H9 (cell line): Measurements from ENCODE around the gene MS4A10. TPM values are rescaled to one million over a fixed set of nuclear protein-coding genes. Genes with fewer than 3 reads are reported as not detected.
A peak's percentile ranks its signal among the peaks of the same experiment; 100 is the strongest.

Experiments used
- DNase-seq: peaks from one replicate; pipeline ENCODE4 v3.0.0-alpha.2; 2017
- H2AFZ ChIP-seq: one replicate; pipeline ENCODE4 v1.6.1; 2013; ENCODE audit warnings: mild to moderate bottlenecking, low read length, control low read depth, moderate library complexity
- H2AK5ac ChIP-seq: 2 replicates; pipeline ENCODE4 v1.6.1; 2013; ENCODE audit warnings: low read length, control low read depth, mixed read lengths; ENCODE audit not compliant: insufficient read length
- H2BK120ac ChIP-seq: one replicate; pipeline ENCODE4 v1.6.1; 2013; ENCODE audit warnings: low read depth, mild to moderate bottlenecking, low read length, control low read depth, inconsistent platforms; ENCODE audit not compliant: poor library complexity, severe bottlenecking
- H2BK12ac ChIP-seq: 2 replicates; pipeline ENCODE4 v1.6.1; 2013; ENCODE audit warnings: low read length, control low read depth, mixed read lengths, low read depth; ENCODE audit not compliant: insufficient read length
- H2BK15ac ChIP-seq: 2 replicates; pipeline ENCODE4 v1.6.1; 2013; ENCODE audit warnings: low read depth, low read length, control low read depth
- H2BK20ac ChIP-seq: one replicate; pipeline ENCODE4 v1.6.1; 2013; ENCODE audit warnings: low read depth, mild to moderate bottlenecking, low read length, control low read depth, inconsistent platforms; ENCODE audit not compliant: poor library complexity, severe bottlenecking
- H2BK5ac ChIP-seq: 2 replicates; pipeline ENCODE4 v1.6.1; 2013; ENCODE audit warnings: low read length, control low read depth, mixed read lengths; ENCODE audit not compliant: insufficient read length
- H3K14ac ChIP-seq: 2 replicates; pipeline ENCODE4 v1.6.1; 2013; ENCODE audit warnings: low read length, control low read depth; ENCODE audit not compliant: insufficient read depth
- H3K18ac ChIP-seq: 2 replicates; pipeline ENCODE4 v1.6.1; 2013; ENCODE audit warnings: low read depth, mild to moderate bottlenecking, mixed read lengths, low read length, control low read depth; ENCODE audit not compliant: insufficient read length
- H3K23ac ChIP-seq: 2 replicates; pipeline ENCODE4 v1.6.1; 2013; ENCODE audit warnings: low read length, control low read depth, mixed read lengths, low read depth; ENCODE audit not compliant: insufficient read length
- H3K23me2 ChIP-seq: 2 replicates; pipeline ENCODE4 v1.6.1; 2013; ENCODE audit warnings: low read depth, mild to moderate bottlenecking, mixed read lengths, low read length, control low read depth; ENCODE audit not compliant: insufficient read length, poor library complexity, severe bottlenecking
- H3K27ac ChIP-seq: 2 replicates; pipeline ENCODE4 v1.5.1; 2013; ENCODE audit warnings: low read length, control low read depth, mixed read lengths, low read depth; ENCODE audit not compliant: insufficient read length
- H3K27me3 ChIP-seq: 2 replicates; pipeline ENCODE4 v1.6.1; 2013; ENCODE audit warnings: low read length, control low read depth, inconsistent platforms; ENCODE audit not compliant: insufficient read depth
- H3K4ac ChIP-seq: 2 replicates; pipeline ENCODE4 v1.6.1; 2013; ENCODE audit warnings: low read depth, mild to moderate bottlenecking, control low read depth, inconsistent platforms, low read length, moderate library complexity
- H3K4me1 ChIP-seq: 2 replicates; pipeline ENCODE4 v1.6.1; 2013; ENCODE audit warnings: low read length, control low read depth, inconsistent platforms; ENCODE audit not compliant: insufficient read depth
- H3K4me2 ChIP-seq: 2 replicates; pipeline ENCODE4 v1.6.1; 2013; ENCODE audit warnings: low read length, control low read depth, mixed read lengths; ENCODE audit not compliant: insufficient read length, insufficient read depth
- H3K56ac ChIP-seq: 2 replicates; pipeline ENCODE4 v1.6.1; 2013; ENCODE audit warnings: low read depth, mild to moderate bottlenecking, mixed read lengths, low read length, control low read depth; ENCODE audit not compliant: insufficient read length
- H3K79me1 ChIP-seq: 2 replicates; pipeline ENCODE4 v1.6.1; 2013; ENCODE audit warnings: low read depth, mild to moderate bottlenecking, moderate library complexity, low read length, control low read depth, inconsistent platforms; ENCODE audit not compliant: insufficient read depth, poor library complexity, severe bottlenecking
- H3K79me2 ChIP-seq: 2 replicates; pipeline ENCODE4 v1.6.1; 2013; ENCODE audit warnings: low read length, control low read depth, inconsistent platforms; ENCODE audit not compliant: insufficient read depth
- H3K9ac ChIP-seq: 2 replicates; pipeline ENCODE4 v1.6.1; 2013; ENCODE audit warnings: low read length, control low read depth, mixed read lengths; ENCODE audit not compliant: insufficient read length; ENCODE audit errors: extremely low read depth
- H3K9me3 ChIP-seq: one replicate; pipeline ENCODE4 v1.6.1; 2013; ENCODE audit warnings: low read depth, low read length, inconsistent platforms; ENCODE audit not compliant: control insufficient read depth
- H3T11ph ChIP-seq: one replicate; pipeline ENCODE4 v1.6.1; 2013; ENCODE audit warnings: mild to moderate bottlenecking, low read length, control low read depth, inconsistent platforms
- H4K20me1 ChIP-seq: one replicate; pipeline ENCODE4 v1.6.1; 2013; ENCODE audit not compliant: control insufficient read depth, insufficient read length, insufficient read depth
- H4K5ac ChIP-seq: 2 replicates; pipeline ENCODE4 v1.6.1; 2013; ENCODE audit warnings: low read depth, mild to moderate bottlenecking, mixed read lengths, low read length, control low read depth; ENCODE audit not compliant: insufficient read length
- H4K8ac ChIP-seq: replicated peaks from 2 replicates; pipeline ENCODE4 v1.6.1; 2013; ENCODE audit warnings: low read length, control low read depth, mixed read lengths, low read depth; ENCODE audit not compliant: insufficient read length
- H4K91ac ChIP-seq: 2 replicates; pipeline ENCODE4 v1.6.1; 2013; ENCODE audit warnings: low read depth, mild to moderate bottlenecking, moderate library complexity, mixed read lengths, low read length, control low read depth; ENCODE audit not compliant: insufficient read length
- H3K27ac Mint-ChIP-seq, 3 experiments: 2 replicates in 2 of 3; 3 replicates in 1 of 3; pipeline ENCODE4 v1.8.0; 2020 to 2021; ENCODE audit warnings: mixed read lengths in 3 of 3, mild to moderate bottlenecking in 1 of 3, moderate library complexity in 1 of 3
- H3K27me3 Mint-ChIP-seq: 2 replicates; pipeline ENCODE4 v1.8.0; 2021; ENCODE audit warnings: low read depth, mild to moderate bottlenecking, moderate library complexity, mixed read lengths
- H3K36me3 Mint-ChIP-seq, 3 experiments: 2 replicates in 2 of 3; 3 replicates in 1 of 3; pipeline ENCODE4 v1.8.0; 2020 to 2021; ENCODE audit warnings: low read depth in 3 of 3, mixed read lengths in 3 of 3; ENCODE audit not compliant: insufficient read depth in 1 of 3
- H3K4me1 Mint-ChIP-seq, 2 experiments: 2 replicates each; pipeline ENCODE4 v1.8.0; 2020; ENCODE audit warnings: mixed read lengths in 2 of 2
- H3K4me3 Mint-ChIP-seq, 2 experiments: 2 replicates in 1 of 2; 3 replicates in 1 of 2; pipeline ENCODE4 v1.8.0; 2020 to 2021; ENCODE audit warnings: mild to moderate bottlenecking in 2 of 2, mixed read lengths in 2 of 2, moderate library complexity in 1 of 2
- H3K9me3 Mint-ChIP-seq, 2 experiments: 2 replicates in 1 of 2; 3 replicates in 1 of 2; pipeline ENCODE4 v1.8.0; 2020; ENCODE audit warnings: mild to moderate bottlenecking in 2 of 2, mixed read lengths in 2 of 2, moderate library complexity in 1 of 2
- CTCF ChIP-seq: fragments of 200-600 bp; sonication (generic); conservative IDR thresholded peaks from 3 replicates; pipeline ENCODE4 v1.8.0; 2021; ENCODE audit warnings: antibody characterized with exemption, mild to moderate bottlenecking
- WGBS: extraction: QIAGEN DNeasy Blood & Tissue Kit; methylation state at CpG from one replicate; pipeline ENCODE4 v1.1.7; 2013; ENCODE audit warnings: missing lambda C conversion rate, low lambda C conversion rate, mixed read lengths; ENCODE audit not compliant: insufficient read length; ENCODE audit errors: extremely low coverage; 5-methylcytosine and 5-hydroxymethylcytosine counted together
- total RNA-seq: library from RNA; stranded (reverse); gene quantifications from 2 replicates; pipeline ENCODE4 v1.2.1, GENCODE V29; 2021

Gene MS4A10
- total RNA-seq, 1 experiment from 2014 or later: not detected

GRCh38 chr11:60848714-60849151 lies 63.6 kb downstream of the MS4A10 start:
- no peak overlapping the region for H2BK120ac ChIP-seq
- peaks cover 13% of the 10 kb centered on the region; the same call in 1 of the 2 replicates for H3K79me2 ChIP-seq
- Mint-ChIP-seq H3K4me3 (no peak overlapping the region), H3K27ac (peak overlapping the region in 1 of 3 experiments; percentile 81; a peak in 1 of 7 replicates), H3K27me3 (no peaks in the 10 kb centered on the region; the same call in 1 of the 2 replicates), H3K4me1 (peaks cover 16 to 18% of the 10 kb centered on the region in 2 experiments), H3K36me3 (peaks cover 40 to 74% (median 54%) of the 10 kb centered on the region in 3 experiments), H3K9me3 (no peaks in the 10 kb centered on the region)
- no peak overlapping the region for H4K5ac ChIP-seq
- no peak overlapping the region for H3K18ac ChIP-seq
- H4K8ac ChIP-seq: no peak overlapping the region
- H2AFZ ChIP-seq: no peak overlapping the region
- no peak overlapping the region for H2BK12ac ChIP-seq
- H2BK20ac ChIP-seq: no peak overlapping the region
- no peak overlapping the region for H3K9ac ChIP-seq
- no peak overlapping the region for H3K4me2 ChIP-seq
- H3K27me3 ChIP-seq: no peaks in the 10 kb centered on the region
- no CpG with 5 or more reads among the region's 10 CpGs for WGBS
- no peaks in the 10 kb centered on the region for H3K23me2 ChIP-seq
- no peaks in the 10 kb centered on the region for H3K79me1 ChIP-seq
- H2BK5ac ChIP-seq: no peak overlapping the region
- no peak overlapping the region for H3K27ac ChIP-seq
- no peak overlapping the region for H3K56ac ChIP-seq
- H3K23ac ChIP-seq: no peak overlapping the region
- TF ChIP-seq CTCF: no peak
- no peak for DNase-seq
- H3T11ph ChIP-seq: no peak overlapping the region
- H2AK5ac ChIP-seq: no peak overlapping the region
- no peaks in the 10 kb centered on the region for H3K9me3 ChIP-seq
- H4K20me1 ChIP-seq: no peaks in the 10 kb centered on the region
- no peak overlapping the region for H3K4ac ChIP-seq
- H3K14ac ChIP-seq: no peak overlapping the region
- H4K91ac ChIP-seq: no peak overlapping the region
- H2BK15ac ChIP-seq: no peak overlapping the region
- peaks cover 4% of the 10 kb centered on the region; the same call in 1 of the 2 replicates for H3K4me1 ChIP-seq
